ENCODE data around the gene GOLGA5.

DNA sequence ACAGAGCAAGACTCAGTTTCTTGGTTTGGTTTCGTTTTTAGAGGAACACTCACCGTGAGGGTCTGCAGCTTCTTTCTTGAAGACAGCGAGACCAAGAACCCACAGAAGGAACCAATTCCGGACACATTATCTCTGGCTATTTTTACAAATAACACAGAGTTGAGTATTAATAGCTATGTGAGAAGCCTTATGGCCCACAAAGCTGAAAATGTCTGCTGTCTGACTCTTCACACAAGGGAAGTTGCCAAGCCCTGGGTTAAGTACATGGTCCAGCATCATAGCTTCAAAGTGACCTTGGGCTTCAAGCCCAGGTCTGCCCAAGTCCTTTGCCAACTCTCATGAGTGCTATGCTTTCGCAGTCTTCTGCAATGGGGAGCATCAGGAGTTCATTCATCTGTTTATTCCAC lies 43.1 kb upstream of the GOLGA5 start:
- TF ChIP-seq, protein P1, sequence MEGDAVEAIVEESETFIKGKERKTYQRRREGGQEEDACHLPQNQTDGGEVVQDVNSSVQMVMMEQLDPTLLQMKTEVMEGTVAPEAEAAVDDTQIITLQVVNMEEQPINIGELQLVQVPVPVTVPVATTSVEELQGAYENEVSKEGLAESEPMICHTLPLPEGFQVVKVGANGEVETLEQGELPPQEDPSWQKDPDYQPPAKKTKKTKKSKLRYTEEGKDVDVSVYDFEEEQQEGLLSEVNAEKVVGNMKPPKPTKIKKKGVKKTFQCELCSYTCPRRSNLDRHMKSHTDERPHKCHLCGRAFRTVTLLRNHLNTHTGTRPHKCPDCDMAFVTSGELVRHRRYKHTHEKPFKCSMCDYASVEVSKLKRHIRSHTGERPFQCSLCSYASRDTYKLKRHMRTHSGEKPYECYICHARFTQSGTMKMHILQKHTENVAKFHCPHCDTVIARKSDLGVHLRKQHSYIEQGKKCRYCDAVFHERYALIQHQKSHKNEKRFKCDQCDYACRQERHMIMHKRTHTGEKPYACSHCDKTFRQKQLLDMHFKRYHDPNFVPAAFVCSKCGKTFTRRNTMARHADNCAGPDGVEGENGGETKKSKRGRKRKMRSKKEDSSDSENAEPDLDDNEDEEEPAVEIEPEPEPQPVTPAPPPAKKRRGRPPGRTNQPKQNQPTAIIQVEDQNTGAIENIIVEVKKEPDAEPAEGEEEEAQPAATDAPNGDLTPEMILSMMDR (IDR thresholded peaks at IDR 0.05): no peak
- no peak for TF ChIP-seq EP300 (IDR thresholded peaks at IDR 0.05)

Measured in upper lobe of left lung (tissue), 4 donors.